Lung (tissue), 12 donors: ENCODE results near the gene MCCC1. TPM values are rescaled to one million over a fixed set of nuclear protein-coding genes. Genes with fewer than 3 reads are reported as not detected.

ENCODE experiments used
- ATAC-seq: fragments of 200-7000 bp; cut with Tn5 transposase; one replicate; pipeline ENCODE4 v1.9.1; 2020; ENCODE audit warnings: moderate number of reproducible peaks; ENCODE audit not compliant: insufficient read depth, low FRiP score
- DNase-seq, 3 donors: peaks; one replicate each; pipeline ENCODE4 v3.0.0-alpha.2; 2013 to 2017
- H3K27ac ChIP-seq, 2 donors: one replicate each; pipeline ENCODE4 v1.5.1; 2013; ENCODE audit warnings: mild to moderate bottlenecking in 2 of 2, moderate library complexity in 2 of 2, control low read depth in 1 of 2, inconsistent platforms in 1 of 2, low read depth in 1 of 2, low read length in 1 of 2
- H3K27me3 ChIP-seq, 3 donors: one replicate each; pipeline ENCODE4 v1.5.1; 2013; ENCODE audit warnings: low read length in 2 of 3; ENCODE audit not compliant: control insufficient read depth in 3 of 3, insufficient read depth in 3 of 3
- H3K36me3 ChIP-seq, 4 donors: one replicate each; pipeline ENCODE4 v1.5.1; 2013; ENCODE audit warnings: low read length in 4 of 4, mild to moderate bottlenecking in 1 of 4, moderate library complexity in 1 of 4; ENCODE audit not compliant: control insufficient read depth in 4 of 4, insufficient read depth in 4 of 4
- H3K4me1 ChIP-seq, 5 donors: one replicate each; pipeline ENCODE4 v1.5.1; 2013; ENCODE audit warnings: low read length in 5 of 5, mild to moderate bottlenecking in 2 of 5, moderate library complexity in 1 of 5; ENCODE audit not compliant: control insufficient read depth in 5 of 5, insufficient read depth in 5 of 5
- H3K4me3 ChIP-seq: one replicate; pipeline ENCODE4 v1.5.1; 2013; ENCODE audit warnings: mild to moderate bottlenecking, control low read depth, moderate library complexity
- H3K9ac ChIP-seq, 2 donors: one replicate each; pipeline ENCODE4 v1.5.1; 2013; ENCODE audit warnings: low read length in 2 of 2, control low read depth in 1 of 2; ENCODE audit not compliant: insufficient read depth in 1 of 2
- H3K9me3 ChIP-seq, 4 donors: one replicate each; pipeline ENCODE4 v1.5.1; 2013; ENCODE audit warnings: low read length in 3 of 4, mild to moderate bottlenecking in 1 of 4, moderate library complexity in 1 of 4; ENCODE audit not compliant: control insufficient read depth in 4 of 4, insufficient read depth in 3 of 4
- WGBS, 2 donors: extraction: QIAGEN DNeasy Blood & Tissue Kit; methylation state at CpG; one replicate each; pipeline ENCODE4 v1.1.7; 2013; 5-methylcytosine and 5-hydroxymethylcytosine counted together
- polyA plus RNA-seq, 2 donors: library from polyadenylated mRNA; stranded (reverse); fragments of 200-250 nt; gene quantifications; one replicate each; pipeline ENCODE4 v1.2.1, GENCODE V29; 2013
- total RNA-seq, 2 donors: library from RNA; depleted of rRNA in 1 of 2; stranded (reverse); fragments of >200 nt in 1 of 2; gene quantifications; one replicate each; pipeline ENCODE4 v1.2.1, GENCODE V29; 2014 to 2021
- TF ChIP-seq, protein P1 (sequence below): IDR thresholded peaks from 2 replicates; pipeline ENCODE4 v1.5.1; 2012; ENCODE audit warnings: mild to moderate bottlenecking; ENCODE audit errors: control extremely low read depth, extremely low read depth
- donor health status: control.
- donor health status: control.
- donor health status: Bipolar disorder and iron deficiency.
- donor health status: healthy.
- donor health status: DM: yes; HTN: yes; CAD: no.

Gene MCCC1
- total and polyA plus RNA-seq, 4 donors, result 21.7 to 126 (median 63.7) TPM

DNA sequence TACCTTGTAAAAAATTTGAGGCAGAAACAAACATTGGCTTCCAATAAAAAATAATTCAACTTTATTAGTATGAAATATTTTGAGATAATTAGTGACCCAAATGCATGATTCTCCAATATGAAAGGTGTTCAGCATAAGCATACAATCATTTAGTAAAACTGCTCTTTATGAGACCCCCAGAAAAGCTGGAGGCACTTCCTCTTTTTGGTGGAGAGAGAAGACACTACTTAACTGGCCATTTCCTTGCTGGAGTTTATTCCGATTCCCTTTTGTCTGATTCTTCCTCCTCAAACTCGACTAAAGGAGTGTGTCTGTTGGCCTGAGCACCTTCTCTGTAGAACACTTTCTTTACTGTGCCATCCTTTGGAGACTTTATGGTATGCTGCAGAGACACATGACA lies 84.1 kb downstream of the MCCC1 start:
- Histone ChIP-seq H3K27ac (no peak overlapping the region), H3K9ac (no peak overlapping the region), H3K27me3 (no peaks in the 10 kb centered on the region), H3K36me3 (peaks cover 3 to 26% (median 21%) of the 10 kb centered on the region in 4 donors), H3K4me3 (no peak overlapping the region), H3K4me1 (no peaks in the 10 kb centered on the region), H3K9me3 (no peaks in the 10 kb centered on the region)
- DNase-seq (no peak), ATAC-seq (no peak)
- TF ChIP-seq, protein P1, sequence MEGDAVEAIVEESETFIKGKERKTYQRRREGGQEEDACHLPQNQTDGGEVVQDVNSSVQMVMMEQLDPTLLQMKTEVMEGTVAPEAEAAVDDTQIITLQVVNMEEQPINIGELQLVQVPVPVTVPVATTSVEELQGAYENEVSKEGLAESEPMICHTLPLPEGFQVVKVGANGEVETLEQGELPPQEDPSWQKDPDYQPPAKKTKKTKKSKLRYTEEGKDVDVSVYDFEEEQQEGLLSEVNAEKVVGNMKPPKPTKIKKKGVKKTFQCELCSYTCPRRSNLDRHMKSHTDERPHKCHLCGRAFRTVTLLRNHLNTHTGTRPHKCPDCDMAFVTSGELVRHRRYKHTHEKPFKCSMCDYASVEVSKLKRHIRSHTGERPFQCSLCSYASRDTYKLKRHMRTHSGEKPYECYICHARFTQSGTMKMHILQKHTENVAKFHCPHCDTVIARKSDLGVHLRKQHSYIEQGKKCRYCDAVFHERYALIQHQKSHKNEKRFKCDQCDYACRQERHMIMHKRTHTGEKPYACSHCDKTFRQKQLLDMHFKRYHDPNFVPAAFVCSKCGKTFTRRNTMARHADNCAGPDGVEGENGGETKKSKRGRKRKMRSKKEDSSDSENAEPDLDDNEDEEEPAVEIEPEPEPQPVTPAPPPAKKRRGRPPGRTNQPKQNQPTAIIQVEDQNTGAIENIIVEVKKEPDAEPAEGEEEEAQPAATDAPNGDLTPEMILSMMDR, result no peak
- 46 to 78% methylated on average over 2 of the region's 2 CpGs for WGBS, 2 donors

DNA sequence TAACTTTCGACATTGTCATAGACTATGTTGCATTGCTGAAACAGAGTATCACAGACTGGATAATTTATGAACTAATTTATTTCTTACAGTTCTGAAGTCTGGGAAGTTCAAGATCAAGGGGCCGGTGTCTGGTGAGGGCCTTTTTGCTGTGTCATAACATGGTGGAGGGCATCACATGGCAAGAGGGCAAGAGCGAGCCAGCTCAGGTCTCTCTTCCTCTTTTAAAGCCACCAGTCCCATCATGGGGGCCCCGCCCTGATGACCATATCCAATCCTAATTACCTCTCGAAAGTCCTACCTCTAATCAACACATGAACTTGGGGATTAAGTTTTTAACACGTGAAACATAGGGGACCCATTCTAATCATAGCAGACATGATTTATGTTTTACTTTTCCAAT lies 85.4 kb downstream of the MCCC1 start:
- 74 to 90% methylated on average over 6 of the region's 6 CpGs for WGBS, 2 donors
- Histone ChIP-seq H3K4me3 (no peak overlapping the region), H3K27ac (no peak overlapping the region), H3K27me3 (no peaks in the 10 kb centered on the region), H3K4me1 (no peaks in the 10 kb centered on the region), H3K36me3 (peaks cover 3 to 18% (median 16%) of the 10 kb centered on the region in 4 donors), H3K9me3 (no peaks in the 10 kb centered on the region), H3K9ac (no peak overlapping the region)
- ATAC-seq (no peak), DNase-seq (no peak)
- TF ChIP-seq, protein P1, result no peak

DNA sequence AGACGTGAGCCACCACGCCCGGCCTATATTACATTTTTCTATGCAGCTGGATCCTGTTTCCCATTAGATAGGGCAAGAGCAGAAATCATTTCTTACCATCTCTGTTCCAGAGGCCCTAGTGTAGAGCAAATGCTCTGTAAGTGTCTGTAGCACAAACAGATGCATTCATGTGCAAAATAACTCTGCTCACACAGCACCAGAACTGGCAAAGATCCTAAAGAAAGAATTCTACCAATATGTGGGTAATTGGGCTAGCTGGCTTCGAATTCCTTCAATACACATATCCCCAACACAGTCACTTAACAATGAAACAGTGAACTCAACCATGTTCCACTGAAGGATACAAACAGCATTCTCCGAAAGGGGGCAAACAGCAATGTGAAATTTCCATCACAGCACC lies 86.2 kb downstream of the MCCC1 start:
- no peaks in the 10 kb centered on the region for H3K9me3 ChIP-seq
- no peak overlapping the region for H3K27ac ChIP-seq
- TF ChIP-seq, protein P1, result no peak
- H3K27me3 ChIP-seq, result no peaks in the 10 kb centered on the region
- no peak overlapping the region for H3K9ac ChIP-seq
- ATAC-seq (no peak), DNase-seq (no peak)
- peaks cover 3 to 18% (median 15%) of the 10 kb centered on the region in 4 donors for H3K36me3 ChIP-seq
- no peaks in the 10 kb centered on the region for H3K4me1 ChIP-seq
- WGBS, 2 donors, result 97 to 99% methylated on average over 5 of the region's 5 CpGs
- no peak overlapping the region for H3K4me3 ChIP-seq

DNA sequence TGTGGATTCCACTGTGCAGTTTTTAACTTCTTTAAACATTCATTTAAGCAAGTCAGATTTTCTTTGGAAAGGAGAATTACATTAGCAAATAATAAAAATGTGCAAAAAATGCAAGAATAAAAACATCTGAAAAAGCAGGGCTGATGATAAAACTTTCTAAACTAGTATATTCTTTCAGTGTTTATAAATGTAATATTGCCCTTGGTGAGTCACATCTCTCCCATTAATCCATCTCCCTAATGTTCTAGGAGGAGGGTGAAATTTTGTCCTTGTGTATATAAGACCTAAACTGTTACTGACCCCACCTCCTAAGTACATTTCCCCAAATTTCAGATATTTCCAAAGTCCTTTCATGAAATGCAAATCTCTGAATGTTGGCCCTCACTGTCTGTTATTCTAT lies 90.5 kb downstream of the MCCC1 start:
- no peak overlapping the region for H3K9ac ChIP-seq
- ATAC-seq (no peak), DNase-seq (no peak)
- TF ChIP-seq, protein P1, result no peak
- no peaks in the 10 kb centered on the region for H3K9me3 ChIP-seq
- H3K27me3 ChIP-seq, result no peaks in the 10 kb centered on the region
- peaks cover 0 to 6% (median 3%) of the 10 kb centered on the region in 4 donors for H3K36me3 ChIP-seq
- H3K4me3 ChIP-seq, result no peak overlapping the region
- H3K4me1 ChIP-seq, result no peaks in the 10 kb centered on the region
- H3K27ac ChIP-seq, result no peak overlapping the region
